Measurements from ENCODE around the gene SAT2.
"Not testable (repeated sequence)": the region's sequence is repeated elsewhere in the genome, so short reads cannot be mapped to it uniquely, and the experiment has no call there.

Gene SAT2

GRCh38 chr17:7627250-7628121, at the start of gene SAT2:
Gene SAT2 (minus strand): TSS chr17:7627821. CDS start chr17:7627635, 186 bp downstream.
- in situ Hi-C loops (cut with HindIII; ENCODE audit: low pct_ligation_motif_present, low pct_unique_long_range_greater_than_20kb, low sequenced_read_pairs), result no loop called here
- peak; percentile 95 for DNase-seq

DNA sequence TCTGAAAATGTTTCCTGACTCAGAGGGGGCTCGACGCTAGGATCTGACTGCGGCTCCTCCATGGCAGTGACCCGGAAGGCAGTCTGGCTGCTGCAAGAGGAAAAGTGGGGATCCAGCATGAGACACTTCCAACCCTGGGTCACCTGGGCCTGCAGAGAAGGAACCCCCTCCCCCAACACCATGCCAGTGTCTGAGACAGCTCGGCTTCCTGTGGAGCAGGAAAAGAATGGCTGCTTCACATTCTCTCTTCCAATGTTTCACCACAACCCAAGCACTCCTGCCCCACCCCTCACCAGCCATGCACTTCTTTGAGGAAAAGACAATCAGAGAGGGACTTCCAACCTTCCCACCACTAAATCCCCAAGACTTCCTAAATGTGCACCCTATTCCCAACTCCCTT, 48.9 kb upstream of the SAT2 start:
- no peak for DNase-seq
- in situ Hi-C loops (cut with HindIII; ENCODE audit: low pct_ligation_motif_present, low pct_unique_long_range_greater_than_20kb, low sequenced_read_pairs), result no loop called here

GRCh38 chr17:7674934-7675333, 47.3 kb upstream of the SAT2 start:
- in situ Hi-C loops (cut with HindIII; ENCODE audit: low pct_ligation_motif_present, low pct_unique_long_range_greater_than_20kb, low sequenced_read_pairs), result no loop called here
- no peak for DNase-seq

GRCh38 chr17:7673239-7673638, 45.6 kb upstream of the SAT2 start:
- in situ Hi-C loops (cut with HindIII; ENCODE audit: low pct_ligation_motif_present, low pct_unique_long_range_greater_than_20kb, low sequenced_read_pairs), result no loop called here
- DNase-seq, result peak; percentile 13

- no peak for DNase-seq
- in situ Hi-C loops (cut with HindIII; ENCODE audit: low pct_ligation_motif_present, low pct_unique_long_range_greater_than_20kb, low sequenced_read_pairs), result no loop called here
These were observed 40.9 kb upstream of the SAT2 start for GRCh38 chr17:7668482-7668881.

GRCh38 chr17:7667656-7668406, 40.2 kb upstream of the SAT2 start:
- in situ Hi-C loops (cut with HindIII; ENCODE audit: low pct_ligation_motif_present, low pct_unique_long_range_greater_than_20kb, low sequenced_read_pairs), result no loop called here

GRCh38 chr17:7656958-7657609, 29.5 kb upstream of the SAT2 start:
- DNase-seq, result no peak
- in situ Hi-C loops (cut with HindIII; ENCODE audit: low pct_ligation_motif_present, low pct_unique_long_range_greater_than_20kb, low sequenced_read_pairs), result no loop called here

More at GRCh38 chr17:7667656-7668406, 40.2 kb upstream of the SAT2 start:
- DNase-seq, result no peak

DNA sequence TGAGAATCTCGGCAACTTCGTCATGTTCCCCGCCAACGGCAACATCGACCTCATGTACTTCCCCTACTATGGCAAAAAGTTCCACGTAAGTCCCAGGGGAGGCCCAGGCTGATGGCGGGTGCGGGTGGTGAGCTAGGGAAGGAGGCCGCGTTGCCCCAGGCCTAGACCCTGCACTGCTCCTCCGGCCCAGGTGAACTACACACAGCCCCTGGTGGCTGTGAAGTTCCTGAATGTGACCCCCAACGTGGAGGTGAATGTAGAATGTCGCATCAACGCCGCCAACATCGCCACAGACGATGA, 27.9 kb upstream of the SAT2 start:
- DNase-seq, result no peak
- in situ Hi-C loops (cut with HindIII; ENCODE audit: low pct_ligation_motif_present, low pct_unique_long_range_greater_than_20kb, low sequenced_read_pairs), result no loop called here

GRCh38 chr17:7654832-7655540, 27.4 kb upstream of the SAT2 start:
- DNase-seq, result no peak
- in situ Hi-C loops (cut with HindIII; ENCODE audit: low pct_ligation_motif_present, low pct_unique_long_range_greater_than_20kb, low sequenced_read_pairs), result no loop called here

DNA sequence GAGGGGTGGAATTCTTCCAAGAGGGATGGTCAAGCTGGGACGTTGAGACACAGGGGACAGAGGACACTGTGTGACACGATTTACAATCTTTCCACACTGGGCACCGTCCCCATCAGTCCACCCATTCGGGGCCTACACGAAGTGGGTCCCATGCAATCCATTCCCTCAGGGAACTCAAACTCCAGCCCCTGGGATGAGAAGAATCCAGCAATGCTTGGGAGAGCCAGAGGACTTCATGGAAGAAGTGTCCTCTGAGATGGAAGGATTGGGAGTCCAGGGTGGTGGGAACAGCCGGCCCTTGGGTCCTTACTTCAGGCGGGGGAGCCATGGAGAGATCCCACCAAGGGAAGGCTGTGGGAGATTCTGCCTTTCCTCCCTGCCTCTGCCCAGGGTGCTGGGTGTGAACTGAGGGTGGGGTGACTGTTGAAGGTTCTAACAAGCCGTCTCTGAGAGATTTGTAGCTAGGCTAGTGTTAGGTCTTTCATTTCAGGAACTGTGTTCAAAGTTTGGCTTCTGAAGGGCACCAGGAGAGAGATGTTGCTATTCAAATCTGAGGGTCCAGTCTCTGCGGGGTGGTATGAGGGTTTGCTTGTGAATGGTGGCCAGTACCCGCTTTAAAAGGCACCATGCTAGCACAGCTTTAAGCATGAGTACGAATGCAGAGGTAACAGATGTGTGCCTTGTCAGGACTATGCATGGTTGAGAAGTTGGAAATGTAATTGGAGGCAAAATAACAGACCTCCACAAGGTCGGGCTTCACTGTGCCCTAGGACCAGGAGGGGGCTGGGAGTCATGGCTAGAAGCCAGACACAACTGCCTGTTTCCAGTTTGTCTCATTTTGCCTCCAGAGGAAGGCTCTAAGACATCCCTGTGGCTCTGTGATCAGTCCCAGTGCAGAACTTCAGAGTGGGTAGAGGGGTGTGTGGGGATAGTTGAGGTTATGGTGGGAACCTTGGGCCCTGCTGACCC, 25.1 kb upstream of the SAT2 start:
- in situ Hi-C loops (cut with HindIII; ENCODE audit: low pct_ligation_motif_present, low pct_unique_long_range_greater_than_20kb, low sequenced_read_pairs), result no loop called here
- DNase-seq, result no peak

DNA sequence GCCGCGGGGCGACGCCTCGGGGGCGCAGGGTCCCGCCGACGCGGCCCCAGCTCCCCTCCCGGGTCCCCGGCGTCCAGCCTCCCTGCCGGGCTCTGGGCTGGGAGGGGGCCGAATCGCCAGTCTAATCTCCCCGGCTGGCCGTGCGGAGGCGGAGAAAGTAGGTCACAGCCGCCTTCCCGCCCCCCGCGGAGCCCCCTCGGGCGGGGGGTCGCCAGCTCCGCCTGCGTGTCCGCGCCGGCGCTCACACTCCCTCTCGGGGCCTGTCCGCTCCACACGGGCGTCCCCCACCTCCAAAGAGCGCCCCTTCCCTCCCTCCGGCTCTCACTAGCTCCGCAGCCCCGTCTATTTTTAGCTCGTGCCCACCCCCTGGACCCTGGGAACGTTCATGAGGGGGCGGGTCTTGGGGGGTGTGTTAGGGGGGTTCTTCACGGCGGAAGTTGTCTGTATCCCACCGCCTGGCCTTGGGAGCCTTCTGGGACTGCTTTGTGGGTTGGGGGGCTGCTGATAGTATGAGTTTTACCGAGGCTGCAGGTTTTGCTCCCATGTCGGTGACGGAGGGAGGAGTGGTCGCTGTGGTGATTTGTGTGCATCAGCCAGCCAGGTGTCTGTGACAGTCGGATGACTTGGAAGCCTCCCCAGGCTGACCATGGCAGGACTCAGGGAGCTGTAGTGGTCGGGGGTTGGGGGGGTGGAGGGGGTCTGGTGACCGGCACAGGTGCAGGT, 24.2 kb upstream of the SAT2 start:
- in situ Hi-C loops (cut with HindIII; ENCODE audit: low pct_ligation_motif_present, low pct_unique_long_range_greater_than_20kb, low sequenced_read_pairs), result no loop called here
- DNase-seq, result no peak

DNA sequence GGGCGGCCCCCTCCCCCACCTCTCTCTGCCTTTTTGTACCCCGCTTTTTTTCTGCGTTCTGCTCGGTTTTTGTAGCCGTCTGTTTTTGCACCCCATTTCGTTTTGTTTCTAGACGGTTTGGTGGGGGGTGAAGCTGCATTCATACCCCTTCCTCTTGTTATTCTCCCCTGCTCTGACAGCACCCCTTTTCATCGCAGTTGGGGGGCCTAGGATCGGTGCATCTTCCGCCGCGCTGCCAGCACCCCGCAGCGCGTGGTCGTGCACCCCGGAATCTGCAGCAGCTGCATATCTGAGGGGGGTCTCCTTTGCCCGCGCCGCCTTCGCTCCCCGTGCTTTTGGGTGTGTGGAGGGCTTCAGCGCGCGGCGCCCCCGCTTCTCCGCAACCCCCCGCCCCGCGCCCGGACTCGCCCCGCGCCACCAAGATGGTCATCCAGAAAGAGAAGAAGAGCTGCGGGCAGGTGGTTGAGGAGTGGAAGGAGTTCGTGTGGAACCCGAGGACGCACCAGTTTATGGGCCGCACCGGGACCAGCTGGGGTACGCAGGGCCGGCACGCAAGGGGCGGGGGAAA, 23.6 kb upstream of the SAT2 start:
- DNase-seq, result no peak
- in situ Hi-C loops (cut with HindIII; ENCODE audit: low pct_ligation_motif_present, low pct_unique_long_range_greater_than_20kb, low sequenced_read_pairs), result no loop called here

- DNase-seq, result peak; percentile 57
- in situ Hi-C loops (cut with HindIII; ENCODE audit: low pct_ligation_motif_present, low pct_unique_long_range_greater_than_20kb, low sequenced_read_pairs), result no loop called here
These were observed 23.0 kb upstream of the SAT2 start, which contains the start of gene ATP1B2 for GRCh38 chr17:7650509-7651096. Gene ATP1B2 (plus strand): TSS chr17:7650926. CDS start chr17:7651519, 593 bp downstream.

DNA sequence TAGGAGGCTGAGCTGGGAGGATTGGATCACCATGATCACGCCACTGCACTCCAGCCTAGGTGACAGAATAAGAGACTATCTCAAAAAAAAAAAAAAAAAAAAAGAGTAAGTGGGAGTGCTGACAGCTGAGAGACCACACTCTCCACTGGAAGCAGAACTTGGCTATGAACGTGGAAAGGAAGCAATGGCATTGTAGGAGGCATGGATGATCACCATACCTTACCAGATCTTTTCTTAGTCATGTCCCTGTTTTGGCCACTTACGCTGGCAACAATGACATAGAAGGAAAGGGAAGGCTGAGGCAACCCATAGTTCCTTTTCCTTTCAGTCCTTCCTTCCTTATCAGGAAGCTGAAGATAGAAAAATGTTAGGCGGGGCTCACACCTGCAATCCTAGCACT, 19.4 kb upstream of the SAT2 start:
- DNase-seq, result no peak
- in situ Hi-C loops (cut with HindIII; ENCODE audit: low pct_ligation_motif_present, low pct_unique_long_range_greater_than_20kb, low sequenced_read_pairs), result no loop called here

DNA sequence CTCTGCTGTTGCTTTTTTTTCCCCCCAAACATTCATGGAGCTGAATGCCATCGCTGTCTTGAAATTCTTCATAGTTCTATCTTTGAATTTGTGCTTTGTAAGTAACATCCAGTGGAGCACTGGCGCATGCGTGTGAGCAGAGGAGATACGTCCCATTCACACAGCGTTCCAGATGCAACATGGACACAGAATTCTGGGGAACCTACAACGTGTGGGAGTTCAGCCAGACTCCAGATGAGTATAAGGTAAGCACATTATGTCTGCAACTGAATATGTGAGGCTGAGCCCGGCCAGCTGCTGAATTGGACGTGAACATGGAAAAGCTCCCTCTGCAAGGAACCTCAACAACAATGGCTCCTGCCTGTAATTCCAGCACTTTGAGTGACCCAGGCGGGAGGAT, 18.8 kb upstream of the SAT2 start:
- DNase-seq, result no peak
- in situ Hi-C loops (cut with HindIII; ENCODE audit: low pct_ligation_motif_present, low pct_unique_long_range_greater_than_20kb, low sequenced_read_pairs), result no loop called here

DNA sequence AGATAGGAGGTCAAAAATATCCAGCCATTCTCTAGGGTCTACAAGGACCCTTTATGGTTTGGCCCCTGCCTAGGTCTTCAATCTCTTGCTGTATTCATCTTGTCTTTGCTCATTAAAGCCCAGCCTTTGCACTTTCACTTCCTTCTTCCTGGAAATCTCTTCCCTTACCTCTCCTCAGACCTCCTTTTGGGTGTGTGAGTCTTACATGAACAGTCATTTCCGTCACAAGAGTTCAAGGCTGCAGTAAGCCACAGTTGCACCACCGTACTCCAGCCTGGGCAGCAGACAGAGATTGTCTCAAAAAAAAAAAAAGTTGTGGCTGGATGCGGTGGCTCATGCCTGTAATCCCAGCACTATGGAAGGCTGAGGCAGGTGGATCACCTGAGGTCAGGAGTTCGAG, 17.2 kb upstream of the SAT2 start:
- DNase-seq, result no peak
- in situ Hi-C loops (cut with HindIII; ENCODE audit: low pct_ligation_motif_present, low pct_unique_long_range_greater_than_20kb, low sequenced_read_pairs), result no loop called here

DNA sequence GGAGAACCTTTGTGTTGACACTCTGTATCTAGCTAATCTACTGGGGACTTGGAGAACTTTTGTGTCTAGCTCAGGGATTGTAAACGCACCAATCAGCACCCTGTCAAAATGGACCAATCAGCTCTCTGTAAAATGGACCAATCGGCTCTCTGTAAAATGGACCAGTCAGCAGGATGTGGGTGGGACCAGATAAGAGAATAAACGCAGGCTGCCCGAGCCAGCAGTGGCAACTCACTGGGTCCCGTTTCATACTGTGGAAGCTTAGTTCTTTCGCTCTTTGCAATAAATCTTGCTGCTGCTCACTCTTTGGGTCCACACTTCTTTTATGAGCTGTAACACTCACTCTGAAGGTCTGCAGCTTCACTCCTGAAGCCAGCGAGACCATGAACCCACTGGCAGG, 14.0 kb upstream of the SAT2 start:
- DNase-seq; in situ Hi-C loops (cut with HindIII; ENCODE audit: low pct_ligation_motif_present, low pct_unique_long_range_greater_than_20kb, low sequenced_read_pairs): not testable (repeated sequence)

Measured in ACHN (cell line).